Measurements from ENCODE around the gene SORCS1.
"Not testable (repeated sequence)": the region's sequence is repeated elsewhere in the genome, so short reads cannot be mapped to it uniquely, and the experiment has no call there.

The SORCS1 gene

DNA sequence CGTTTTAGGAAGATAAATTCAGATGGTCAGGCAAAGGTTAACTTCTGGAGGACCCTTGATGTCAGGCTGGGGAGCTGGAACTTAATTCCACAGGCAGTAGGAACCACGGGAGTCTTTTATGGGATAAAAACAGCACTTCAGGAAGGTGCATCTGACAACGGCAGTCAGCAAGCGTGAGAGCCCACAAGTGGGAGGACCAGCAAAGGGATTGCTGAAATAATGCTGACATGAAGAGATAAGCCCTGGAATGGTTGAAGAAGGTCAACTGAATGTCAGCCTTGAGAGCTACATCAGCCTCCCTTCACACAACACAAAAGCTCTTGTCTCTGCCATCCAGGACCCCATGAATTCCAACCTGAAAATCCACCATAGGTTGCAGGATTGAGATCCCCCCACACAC is 138.8 kb downstream of the SORCS1 start:
- H3K36me3 Mint-ChIP-seq (ENCODE audit: low read depth), result no peaks in the 10 kb centered on the region
- peaks cover 5% of the 10 kb centered on the region for H3K4me1 Mint-ChIP-seq
- H3K9me3 Mint-ChIP-seq, result no peaks in the 10 kb centered on the region
- no peak overlapping the region for H3K4me3 Mint-ChIP-seq
- H3K27ac Mint-ChIP-seq, result no peak overlapping the region
- no peak for TF ChIP-seq CTCF (IDR thresholded peaks at IDR 0.05; ENCODE audit: unreplicated experiment in 3 of 3)
- peaks cover 4% of the 10 kb centered on the region for H3K27me3 Mint-ChIP-seq (ENCODE audit: low read depth)

- H3K4me3 Mint-ChIP-seq; H3K27ac Mint-ChIP-seq; H3K27me3 Mint-ChIP-seq (ENCODE audit: low read depth); H3K36me3 Mint-ChIP-seq (ENCODE audit: low read depth); H3K9me3 Mint-ChIP-seq: not testable (repeated sequence)
- peaks cover 10% of the 10 kb centered on the region for H3K4me1 Mint-ChIP-seq
Observed at GRCh38 chr10:107024033-107024432, 140.5 kb downstream of the SORCS1 start.

- Mint-ChIP-seq H3K27me3 (ENCODE audit: low read depth) (peaks cover 8% of the 10 kb centered on the region), H3K4me1 (peaks cover 10% of the 10 kb centered on the region), H3K36me3 (ENCODE audit: low read depth) (no peaks in the 10 kb centered on the region), H3K27ac (peak overlapping the region in 1 of 3 experiments; percentile 18), H3K4me3 (no peak overlapping the region), H3K9me3 (no peaks in the 10 kb centered on the region)
- no peak for TF ChIP-seq CTCF (IDR thresholded peaks at IDR 0.05; ENCODE audit: unreplicated experiment in 3 of 3)
Observed at GRCh38 chr10:107022600-107023354, 141.7 kb downstream of the SORCS1 start.

DNA sequence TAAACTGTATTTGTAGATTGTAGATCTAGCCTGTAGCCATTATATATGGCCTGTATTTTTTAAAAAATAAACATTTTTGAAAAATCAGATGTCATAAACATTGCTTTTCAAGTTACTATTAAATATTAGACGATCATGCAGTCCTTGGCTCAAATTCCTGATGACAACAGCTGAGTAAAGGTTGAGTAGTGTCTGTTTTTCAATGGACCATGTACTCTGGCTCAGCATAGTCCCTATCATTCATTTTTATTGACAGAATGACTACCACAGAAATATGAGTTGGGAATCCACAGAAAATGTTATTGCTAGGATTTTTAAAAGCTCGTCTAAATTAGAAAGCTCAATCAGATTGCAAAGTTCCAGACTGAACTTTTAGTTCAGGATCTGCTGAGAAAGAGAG is 145.4 kb downstream of the SORCS1 start:
- no peak for TF ChIP-seq CTCF (IDR thresholded peaks at IDR 0.05; ENCODE audit: unreplicated experiment in 3 of 3)
- Mint-ChIP-seq H3K27ac (no peak overlapping the region), H3K4me1 (peaks cover 10% of the 10 kb centered on the region), H3K9me3 (no peaks in the 10 kb centered on the region), H3K4me3 (no peak overlapping the region), H3K27me3 (ENCODE audit: low read depth) (peaks cover 8% of the 10 kb centered on the region), H3K36me3 (ENCODE audit: low read depth) (no peaks in the 10 kb centered on the region)

DNA sequence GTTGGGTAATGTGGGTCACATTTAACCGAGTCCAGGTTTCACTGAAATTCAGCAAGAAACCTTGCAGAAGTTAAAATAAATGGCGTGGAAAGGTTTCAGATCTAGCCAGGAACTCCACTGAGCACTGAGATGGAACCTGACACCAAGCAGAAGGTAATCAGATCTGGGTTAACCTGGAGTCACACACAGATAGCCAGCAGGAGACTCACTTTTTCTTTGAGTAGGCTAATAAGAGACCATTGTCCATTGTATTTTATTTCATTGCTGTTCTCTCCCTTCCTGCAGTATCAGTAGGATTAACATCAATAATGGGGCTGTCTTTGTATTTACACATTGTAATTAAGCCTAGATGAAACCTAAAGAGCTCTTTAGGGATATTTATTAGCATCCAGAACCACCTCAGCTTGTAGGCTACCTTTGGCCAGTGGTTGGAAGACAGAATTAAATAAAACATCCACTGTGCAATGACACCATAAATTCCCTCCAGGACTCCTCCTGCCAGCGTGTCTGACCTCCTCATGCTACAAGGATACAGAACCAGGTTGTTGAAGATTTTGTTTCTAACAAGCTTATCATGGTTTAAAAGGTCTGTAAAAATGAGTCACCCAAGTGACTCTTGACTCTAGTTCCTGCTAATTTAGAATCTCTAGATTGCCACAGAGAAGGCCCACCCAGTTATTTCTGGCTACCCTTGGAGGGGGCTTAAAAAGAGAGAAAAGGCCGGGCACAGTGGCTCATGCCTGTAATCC is 151.1 kb downstream of the SORCS1 start:
- Mint-ChIP-seq H3K27ac (no peak overlapping the region), H3K36me3 (ENCODE audit: low read depth) (no peaks in the 10 kb centered on the region), H3K4me3 (no peak overlapping the region), H3K9me3 (no peaks in the 10 kb centered on the region), H3K4me1 (peaks cover 4% of the 10 kb centered on the region), H3K27me3 (ENCODE audit: low read depth) (peaks cover 8% of the 10 kb centered on the region)
- no peak for TF ChIP-seq CTCF (IDR thresholded peaks at IDR 0.05; ENCODE audit: unreplicated experiment in 3 of 3)

- Mint-ChIP-seq H3K9me3 (no peaks in the 10 kb centered on the region), H3K4me1 (peaks cover 4% of the 10 kb centered on the region), H3K36me3 (ENCODE audit: low read depth) (no peaks in the 10 kb centered on the region), H3K27ac (no peak overlapping the region), H3K27me3 (ENCODE audit: low read depth) (peaks cover 4% of the 10 kb centered on the region), H3K4me3 (no peak overlapping the region)
- no peak for TF ChIP-seq CTCF (IDR thresholded peaks at IDR 0.05; ENCODE audit: unreplicated experiment in 3 of 3)
Observed at GRCh38 chr10:107011992-107012391, 152.5 kb downstream of the SORCS1 start.

All from nephron (organoid).